ENCODE results near the gene GTF2F2.

The GTF2F2 gene

GRCh38 chr13:45222516-45222915 lies 102.2 kb downstream of the GTF2F2 start:
- H3K4me3 ChIP-seq (replicated peaks; ENCODE audit: low read depth, low read length) = no peak overlapping the region
- DNase-seq (ENCODE audit: low read depth) = no peak
- no peak for TF ChIP-seq CTCF (IDR thresholded peaks at IDR 0.05; ENCODE audit: low read length, missing control alignments)

GRCh38 chr13:45222919-45223318 lies 102.6 kb downstream of the GTF2F2 start:
- no peak overlapping the region for H3K4me3 ChIP-seq (replicated peaks; ENCODE audit: low read depth, low read length)
- no peak for TF ChIP-seq CTCF (IDR thresholded peaks at IDR 0.05; ENCODE audit: low read length, missing control alignments)
- DNase-seq (ENCODE audit: low read depth) = no peak

GRCh38 chr13:45224176-45224575 lies 103.9 kb downstream of the GTF2F2 start:
- no peak overlapping the region for H3K4me3 ChIP-seq (replicated peaks; ENCODE audit: low read depth, low read length)
- no peak for TF ChIP-seq CTCF (IDR thresholded peaks at IDR 0.05; ENCODE audit: low read length, missing control alignments)
- no peak for DNase-seq (ENCODE audit: low read depth)

- no peak overlapping the region for H3K4me3 ChIP-seq (replicated peaks; ENCODE audit: low read depth, low read length)
- TF ChIP-seq CTCF (IDR thresholded peaks at IDR 0.05; ENCODE audit: low read length, missing control alignments) = no peak
Observed at GRCh38 chr13:45225370-45225769, 105.1 kb downstream of the GTF2F2 start.

GRCh38 chr13:45226024-45226423 lies 105.7 kb downstream of the GTF2F2 start:
- DNase-seq (ENCODE audit: low read depth) = no peak
- TF ChIP-seq CTCF (IDR thresholded peaks at IDR 0.05; ENCODE audit: low read length, missing control alignments) = no peak
- no peak overlapping the region for H3K4me3 ChIP-seq (replicated peaks; ENCODE audit: low read depth, low read length)

More at GRCh38 chr13:45225370-45225769, 105.1 kb downstream of the GTF2F2 start:
- no peak for DNase-seq (ENCODE audit: low read depth)

GRCh38 chr13:45228002-45228401 lies 107.7 kb downstream of the GTF2F2 start:
- H3K4me3 ChIP-seq (replicated peaks; ENCODE audit: low read depth, low read length) = no peak overlapping the region
- no peak for TF ChIP-seq CTCF (IDR thresholded peaks at IDR 0.05; ENCODE audit: low read length, missing control alignments)
- no peak for DNase-seq (ENCODE audit: low read depth)

GRCh38 chr13:45229172-45229571 lies 108.9 kb downstream of the GTF2F2 start:
- TF ChIP-seq CTCF (IDR thresholded peaks at IDR 0.05; ENCODE audit: low read length, missing control alignments) = no peak
- peak; percentile 52 for DNase-seq (ENCODE audit: low read depth)
- no peak overlapping the region for H3K4me3 ChIP-seq (replicated peaks; ENCODE audit: low read depth, low read length)
